ENCODE measurements around the gene PIGH.
A peak's percentile ranks its signal among the peaks of the same experiment; 100 is the strongest.

Gene PIGH

GRCh38 chr14:67573228-67574010 lies 26.6 kb downstream of the PIGH start:
- DNase-seq = no peak

- no peak for DNase-seq
These were observed 27.5 kb downstream of the PIGH start for GRCh38 chr14:67572608-67573007.

GRCh38 chr14:67571991-67572323 lies 28.1 kb downstream of the PIGH start:
- no peak for DNase-seq

GRCh38 chr14:67571275-67571990 lies 28.6 kb downstream of the PIGH start:
- DNase-seq = peak; percentile 10

GRCh38 chr14:67570453-67570852 lies 29.6 kb downstream of the PIGH start:
- DNase-seq = no peak

- DNase-seq = no peak
These were observed 30.3 kb downstream of the PIGH start for GRCh38 chr14:67569651-67570290.

GRCh38 chr14:67569011-67569650 lies 30.9 kb downstream of the PIGH start:
- no peak for DNase-seq

- no peak for DNase-seq
These were observed 32.4 kb downstream of the PIGH start for GRCh38 chr14:67567654-67568053.

- no peak for DNase-seq
These were observed 33.2 kb downstream of the PIGH start for GRCh38 chr14:67566908-67567307.

GRCh38 chr14:67564236-67564635 lies 35.8 kb downstream of the PIGH start:
- no peak for DNase-seq

GRCh38 chr14:67562776-67563150 lies 37.3 kb downstream of the PIGH start:
- DNase-seq = no peak

GRCh38 chr14:67562025-67562775 lies 37.9 kb downstream of the PIGH start:
- no peak for DNase-seq

GRCh38 chr14:67559639-67560038 lies 40.4 kb downstream of the PIGH start:
- DNase-seq = no peak

- DNase-seq = no peak
These were observed 42.4 kb downstream of the PIGH start for GRCh38 chr14:67557656-67558055.

GRCh38 chr14:67557118-67557517 lies 43.0 kb downstream of the PIGH start:
- DNase-seq = no peak

GRCh38 chr14:67556671-67557070 lies 43.4 kb downstream of the PIGH start:
- no peak for DNase-seq

GRCh38 chr14:67555518-67556090 lies 44.5 kb downstream of the PIGH start:
- no peak for DNase-seq

GRCh38 chr14:67554341-67554740 lies 45.7 kb downstream of the PIGH start:
- DNase-seq = no peak

- no peak for DNase-seq
These were observed 46.5 kb downstream of the PIGH start for GRCh38 chr14:67553547-67553946.

- no peak for DNase-seq
These were observed 48.1 kb downstream of the PIGH start for GRCh38 chr14:67551940-67552339.

GRCh38 chr14:67551123-67551522 lies 48.9 kb downstream of the PIGH start:
- no peak for DNase-seq

- no peak for DNase-seq
These were observed 50.3 kb downstream of the PIGH start for GRCh38 chr14:67549734-67550133.
